Activated CD4-positive, alpha-beta T cell treated with anti-CD3 and anti-CD28 coated beads, Interleukin-2, amount 50 U/mL, for 48 hours (primary cell): ENCODE measurements around the gene IL22.
"Not testable (repeated sequence)": the region's sequence is repeated elsewhere in the genome, so short reads cannot be mapped to it uniquely, and the experiment has no call there.

Experiments used
- DNase-seq, 2 experiments: peaks; one replicate each; pipeline ENCODE4 v3.0.0-alpha.2; 2020

Gene IL22

DNA sequence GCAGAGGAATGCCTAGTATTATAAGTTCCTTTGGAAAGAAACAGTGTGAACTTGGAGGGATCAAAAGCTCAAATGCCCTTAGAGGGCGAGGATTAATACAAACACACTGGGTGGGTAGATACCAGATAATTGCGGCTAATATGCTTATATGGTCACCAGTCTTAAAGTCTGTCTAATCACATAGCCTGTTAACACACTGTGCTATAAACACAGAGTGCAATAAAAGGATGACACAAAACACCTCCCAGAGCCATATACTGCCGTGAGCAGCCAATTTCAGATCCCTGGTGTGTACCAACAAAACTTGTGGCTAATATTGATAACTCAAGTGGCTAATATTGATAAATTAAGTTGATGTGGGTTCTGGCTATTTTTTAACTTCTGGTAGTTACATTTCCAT lies 26.0 kb downstream of the IL22 start:
- no peak for DNase-seq

- DNase-seq, result no peak
Observed at GRCh38 chr12:68225576-68226476, 27.6 kb downstream of the IL22 start, which contains the start of gene IL26. Gene IL26 (minus strand): TSS chr12:68225810. CDS start chr12:68225756, 54 bp downstream.

DNA sequence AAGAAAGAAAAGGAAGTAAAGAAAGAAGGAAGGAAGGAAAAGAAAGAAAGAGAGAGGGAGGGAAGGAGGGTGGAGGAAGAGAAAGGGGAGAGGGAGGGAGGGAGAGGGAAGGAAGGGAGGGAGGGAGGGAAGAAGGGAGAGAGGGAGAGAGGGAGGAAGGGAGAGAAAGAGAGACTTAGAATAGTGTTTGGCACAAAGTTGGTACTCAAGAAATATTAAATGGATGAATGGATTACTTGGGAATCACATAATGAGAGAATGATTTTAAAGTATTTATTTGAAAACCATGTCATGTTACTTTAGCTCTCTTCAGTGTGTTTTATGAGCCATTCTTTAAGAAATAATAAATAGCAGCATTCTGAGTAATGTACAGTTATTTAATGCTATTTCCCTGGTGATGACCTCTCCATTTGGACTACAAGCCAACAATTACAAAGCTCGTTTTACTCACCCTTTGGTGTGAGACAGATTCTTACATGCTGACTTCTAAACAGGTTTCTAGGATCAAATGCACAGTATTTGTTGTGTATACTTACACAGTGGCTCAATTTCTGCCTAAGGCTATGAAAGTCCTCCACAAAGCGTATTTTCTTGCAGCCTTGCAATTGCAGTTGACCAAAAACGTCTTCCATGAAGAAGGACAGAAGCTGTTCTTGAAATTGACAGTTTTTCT lies 28.7 kb downstream of the IL22 start:
- DNase-seq, result no peak

DNA sequence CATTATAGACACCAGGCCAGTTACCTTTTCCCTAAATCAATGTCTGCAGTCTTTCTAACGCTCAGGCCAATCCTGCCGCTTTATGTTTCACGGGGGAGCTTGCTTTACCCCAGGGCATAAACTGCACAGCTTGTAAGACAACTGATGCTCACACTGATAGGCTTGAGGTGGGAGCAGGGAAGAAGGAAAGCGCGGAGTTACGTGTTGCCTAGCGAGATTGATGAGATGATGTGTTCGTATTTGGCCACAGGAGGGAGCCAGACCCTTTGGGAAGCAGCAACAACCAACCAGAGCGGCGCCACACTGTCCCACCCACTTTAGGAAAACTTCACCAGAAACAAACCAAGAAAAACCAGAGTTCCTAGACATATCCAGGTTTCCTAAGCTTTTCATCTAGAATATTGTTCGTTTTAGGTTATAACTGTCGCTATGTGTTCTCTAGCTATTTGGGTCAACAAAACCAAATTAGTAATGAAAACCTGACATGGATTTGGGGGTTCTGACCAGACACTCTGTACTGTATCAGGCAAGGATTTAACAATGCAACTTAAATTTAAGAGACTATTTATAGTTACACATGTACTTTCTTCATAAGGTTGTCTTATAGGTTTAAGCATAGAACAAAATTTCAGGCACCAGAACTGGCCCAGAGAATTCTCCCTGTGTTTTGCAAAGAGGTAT lies 30.2 kb downstream of the IL22 start:
- peak; percentile 71 to 80 for DNase-seq

DNA sequence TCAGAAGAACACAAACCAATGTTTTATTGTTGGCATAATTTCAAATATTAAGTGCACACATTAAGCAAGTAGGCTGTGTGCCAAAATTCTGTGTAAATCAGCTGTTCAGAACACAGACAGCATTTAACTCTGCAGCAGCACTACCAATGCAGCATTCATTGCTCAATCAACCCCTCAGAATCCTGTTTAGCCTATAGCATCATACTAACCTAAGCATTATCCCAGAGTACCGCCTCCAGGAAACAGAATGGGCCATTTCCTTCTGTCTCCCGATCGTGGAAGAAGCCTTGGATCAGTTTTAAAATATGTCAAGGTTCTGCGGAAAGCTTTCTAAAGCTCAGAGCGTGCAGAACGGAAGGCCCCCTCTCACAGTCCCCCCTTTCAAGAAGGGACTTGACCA lies 31.1 kb downstream of the IL22 start:
- no peak for DNase-seq

- no peak for DNase-seq
Observed at GRCh38 chr12:68221497-68221896, 31.9 kb downstream of the IL22 start.

GRCh38 chr12:68210875-68211274 lies 42.5 kb downstream of the IL22 start:
- DNase-seq, result no peak

DNA sequence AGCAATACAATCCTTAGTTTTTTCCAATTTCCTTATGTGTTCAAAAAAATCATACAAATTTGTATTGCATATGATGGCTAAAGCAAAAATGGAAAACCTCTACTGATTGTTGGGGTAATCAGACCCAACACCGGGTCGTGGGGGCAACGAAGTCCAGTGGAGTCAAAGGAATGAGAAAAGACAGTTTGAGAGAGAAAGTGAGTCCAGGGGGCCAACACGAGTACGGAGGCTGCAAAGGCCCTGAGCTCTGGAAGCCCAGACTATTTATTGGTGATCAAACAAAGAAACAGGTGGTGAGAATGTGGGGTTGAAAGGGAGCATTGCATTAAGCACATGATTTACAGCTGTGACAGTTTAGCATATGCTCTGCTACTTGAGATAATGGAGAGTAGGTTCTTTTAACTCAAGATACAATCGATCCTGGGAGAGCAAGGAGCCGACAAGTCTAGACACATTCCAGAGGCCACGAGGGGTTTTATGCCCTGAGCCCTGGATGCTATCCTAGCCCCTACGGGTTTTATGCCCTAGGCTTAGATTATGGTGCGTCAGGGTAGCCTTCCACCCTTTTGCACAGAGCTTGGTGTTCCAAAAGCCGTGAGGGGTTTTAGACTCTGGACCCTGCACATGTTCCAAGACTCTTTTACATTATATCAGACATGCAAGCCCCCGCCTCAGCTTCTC lies 44.2 kb downstream of the IL22 start:
- not testable (repeated sequence) for DNase-seq

- DNase-seq, result no peak
Observed at GRCh38 chr12:68207276-68207675, 46.1 kb downstream of the IL22 start.

DNA sequence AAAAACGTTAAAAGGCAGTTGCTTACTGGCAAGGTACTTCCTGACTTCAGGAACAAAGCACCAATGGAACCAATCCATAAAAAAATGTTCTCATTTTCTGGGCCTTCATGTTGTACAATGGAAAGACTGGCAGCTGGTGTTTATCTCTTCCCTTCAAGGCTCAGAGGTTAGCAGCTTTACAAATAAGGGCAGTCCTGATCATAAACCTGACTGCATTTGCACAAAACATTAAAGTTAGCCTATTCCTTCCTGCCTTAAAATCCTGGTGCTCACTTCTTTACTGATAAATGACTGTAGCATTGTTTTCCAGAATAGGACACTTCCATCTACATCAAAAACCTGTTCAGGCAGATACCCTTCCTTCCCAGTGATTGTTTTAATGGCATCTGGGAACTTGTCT lies 47.0 kb downstream of the IL22 start:
- DNase-seq, result no peak

- DNase-seq, result no peak
Observed at GRCh38 chr12:68203460-68203875, 49.9 kb downstream of the IL22 start.

- no peak for DNase-seq
Observed at GRCh38 chr12:68200854-68201253, 52.5 kb downstream of the IL22 start.

DNA sequence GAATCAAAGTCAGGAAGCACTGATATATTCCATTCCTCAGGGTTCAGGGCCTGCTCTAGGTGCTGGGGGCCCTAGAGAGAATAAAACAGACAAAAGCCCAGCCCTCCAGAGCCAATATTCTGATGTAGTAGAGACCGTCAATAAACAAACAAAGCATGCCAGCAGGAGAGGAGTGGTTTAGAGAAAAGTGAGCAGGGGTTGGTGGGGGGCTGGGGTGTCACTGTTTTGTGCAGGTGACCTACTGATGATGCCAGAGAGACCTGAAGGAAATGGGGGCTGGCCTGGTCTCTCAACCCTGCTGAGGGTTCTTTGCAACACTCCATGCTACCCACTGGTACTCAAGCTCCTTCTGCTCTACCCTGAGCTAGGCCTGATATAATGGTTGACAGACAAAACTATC lies 54.3 kb downstream of the IL22 start:
- no peak for DNase-seq

GRCh38 chr12:68198507-68199086 lies 54.8 kb downstream of the IL22 start:
- DNase-seq, result peak in 1 of 2 experiments; percentile 32
